Esophagus muscularis mucosa (tissue), 4 donors: Measurements from ENCODE around the gene CHKA.

Experiments
- EP300 ChIP-seq: sonication (generic); formaldehyde crosslinking; IDR thresholded peaks from one replicate; pipeline ENCODE4 v1.6.1; 2017; ENCODE audit warnings: antibody characterized with exemption
- POLR2A ChIP-seq: fragments of 450-650 bp; IDR thresholded peaks from one replicate; pipeline ENCODE4 v1.6.1; 2017; ENCODE audit warnings: antibody characterized with exemption, moderate library complexity, mild to moderate bottlenecking, low read depth
- POLR2AphosphoS5 ChIP-seq, 2 donors: sonication (generic); formaldehyde crosslinking; IDR thresholded peaks; one replicate each; pipeline ENCODE4 v1.6.1; 2017; ENCODE audit warnings: antibody characterized with exemption in 2 of 2
- TF ChIP-seq, protein P1 (sequence below), 3 experiments: fragments of 200-600 bp in 2 of 3; fragments of 450-650 bp in 1 of 3; sonication (generic) in 2 of 3; IDR thresholded peaks; one replicate each; pipeline ENCODE4 v1.5.1; 2017 to 2019; ENCODE audit warnings: antibody characterized with exemption in 3 of 3, mild to moderate bottlenecking in 2 of 3, moderate library complexity in 1 of 3

DNA sequence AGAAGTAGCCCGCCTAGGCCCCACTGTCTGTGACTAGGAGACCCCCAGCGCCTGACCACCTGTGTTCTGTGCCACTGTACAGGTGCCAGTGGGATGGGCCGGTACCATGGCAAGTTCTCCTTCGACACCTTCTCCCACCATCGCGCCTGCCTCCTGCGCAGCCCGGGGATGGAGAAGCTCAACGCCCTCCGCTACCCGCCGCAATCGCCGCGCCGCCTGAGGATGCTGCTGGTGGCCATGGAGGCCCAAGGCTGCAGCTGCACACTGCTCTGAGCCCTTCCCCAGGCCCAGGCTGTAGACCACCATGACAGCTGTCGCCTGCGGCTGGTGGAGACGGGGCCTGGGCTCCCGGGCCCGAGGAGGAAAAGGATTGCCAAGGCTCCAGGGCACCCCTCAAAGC lies 93.5 kb downstream of the CHKA start:
- TF ChIP-seq, protein P1, sequence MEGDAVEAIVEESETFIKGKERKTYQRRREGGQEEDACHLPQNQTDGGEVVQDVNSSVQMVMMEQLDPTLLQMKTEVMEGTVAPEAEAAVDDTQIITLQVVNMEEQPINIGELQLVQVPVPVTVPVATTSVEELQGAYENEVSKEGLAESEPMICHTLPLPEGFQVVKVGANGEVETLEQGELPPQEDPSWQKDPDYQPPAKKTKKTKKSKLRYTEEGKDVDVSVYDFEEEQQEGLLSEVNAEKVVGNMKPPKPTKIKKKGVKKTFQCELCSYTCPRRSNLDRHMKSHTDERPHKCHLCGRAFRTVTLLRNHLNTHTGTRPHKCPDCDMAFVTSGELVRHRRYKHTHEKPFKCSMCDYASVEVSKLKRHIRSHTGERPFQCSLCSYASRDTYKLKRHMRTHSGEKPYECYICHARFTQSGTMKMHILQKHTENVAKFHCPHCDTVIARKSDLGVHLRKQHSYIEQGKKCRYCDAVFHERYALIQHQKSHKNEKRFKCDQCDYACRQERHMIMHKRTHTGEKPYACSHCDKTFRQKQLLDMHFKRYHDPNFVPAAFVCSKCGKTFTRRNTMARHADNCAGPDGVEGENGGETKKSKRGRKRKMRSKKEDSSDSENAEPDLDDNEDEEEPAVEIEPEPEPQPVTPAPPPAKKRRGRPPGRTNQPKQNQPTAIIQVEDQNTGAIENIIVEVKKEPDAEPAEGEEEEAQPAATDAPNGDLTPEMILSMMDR (IDR thresholded peaks at IDR 0.05), result no peak
- TF ChIP-seq POLR2AphosphoS5 (IDR thresholded peaks at IDR 0.05), result no peak
- no peak for TF ChIP-seq POLR2A
- TF ChIP-seq EP300, result no peak
